ENCODE results near the gene TNIP3. TPM values are rescaled to one million over a fixed set of nuclear protein-coding genes. Genes with fewer than 3 reads are reported as not detected.

TNIP3 gene
- total and polyA plus RNA-seq, 9 of the 15 experiments (the other 6 are each of a cell fraction or from before 2014, with no cell fraction given) = 0.14 TPM; not detected in 8

GRCh38 chr4:121192013-121192412, 27.9 kb upstream of the TNIP3 start:
- H3K36me3 ChIP-seq (ENCODE audit: control insufficient read depth, insufficient read depth, low read length) = no peaks in the 10 kb centered on the region
- no peak overlapping the region for H3K4me2 ChIP-seq (ENCODE audit: insufficient read depth, low read length)
- no peaks in the 10 kb centered on the region for H3K9me1 ChIP-seq (ENCODE audit: control insufficient read depth, insufficient read depth, low read length)
- no peak for TF ChIP-seq HMG20B (CRISPR knock-in tag; IDR thresholded peaks at IDR 0.05)
- H3K79me2 ChIP-seq (ENCODE audit: control insufficient read depth, insufficient read depth, low read length) = no peaks in the 10 kb centered on the region
- BruUV-seq (replicated peaks) = no TSS peak
- no peaks in the 10 kb centered on the region for H4K20me1 ChIP-seq (replicated peaks; ENCODE audit: control insufficient read depth, insufficient read depth, low read length)
- ChIA-PET POLR2A (no interaction called here), CTCF (ENCODE audit: low intra/inter-chr PET ratio) (interaction anchor here (1.2 to 1.8 kb wide), 3 partner anchors 60 to 464 kb away, joined by 3 to 7 read pairs (median 5); no protein-coding TSS in a partner anchor)
- H3K9me3 ChIP-seq (replicated peaks; ENCODE audit: control insufficient read depth, insufficient read depth, low read depth, low read length) = no peaks in the 10 kb centered on the region
- no peak for DNase-seq (ENCODE audit: extremely low read depth in 1 of 4, low spot score in 3 of 4)
- no peaks in the 10 kb centered on the region for H3K27me3 ChIP-seq (ENCODE audit: control insufficient read depth in 2 of 2, insufficient read depth in 2 of 2, low read length in 2 of 2)
- in situ Hi-C loops (cut with MboI) = no loop called here
- H3K4me3 ChIP-seq = no peak overlapping the region
- intact Hi-C loops (cut with micrococcal nuclease) = loop anchor here (2.0 to 5.0 kb wide), 4 partner anchors 61 to 545 kb away; no protein-coding TSS in a partner anchor
- H3K4me1 ChIP-seq (replicated peaks in 1 of 2; ENCODE audit: control insufficient read depth in 2 of 2, insufficient read depth in 2 of 2, low read length in 2 of 2) = no peaks in the 10 kb centered on the region
- 8% methylated on average over 11 of the region's 11 CpGs for WGBS (ENCODE audit: insufficient coverage, low coverage, missing lambda C conversion rate)
- ATAC-seq = no peak
- H3K27ac ChIP-seq (ENCODE audit: extremely low read depth, low read depth, low read length) = no peak overlapping the region
- H3K9ac ChIP-seq (ENCODE audit: insufficient read depth in 1 of 2, low read depth in 2 of 2, low read length in 2 of 2) = no peak overlapping the region
- peak overlapping the region; percentile 34 for H2AFZ ChIP-seq (ENCODE audit: low read depth, low read length)
- no peak for FAIRE-seq

- H3K27me3 ChIP-seq (ENCODE audit: control insufficient read depth in 2 of 2, insufficient read depth in 2 of 2, low read length in 2 of 2) = no peaks in the 10 kb centered on the region
- BruUV-seq (replicated peaks) = no TSS peak
- ATAC-seq (no peak), DNase-seq (ENCODE audit: extremely low read depth in 1 of 4, low spot score in 3 of 4) (no peak), FAIRE-seq (no peak)
- no peaks in the 10 kb centered on the region for H3K4me1 ChIP-seq (replicated peaks in 1 of 2; ENCODE audit: control insufficient read depth in 2 of 2, insufficient read depth in 2 of 2, low read length in 2 of 2)
- ChIA-PET CTCF (ENCODE audit: low intra/inter-chr PET ratio) (interaction anchor here (1.8 kb wide), 1 partner anchor 116 kb away, joined by 5 read pairs; no protein-coding TSS in a partner anchor), POLR2A (no interaction called here)
- intact Hi-C loops (cut with micrococcal nuclease) (loop anchor here (5.0 kb wide), 2 partner anchors 466 to 546 kb away; no protein-coding TSS in a partner anchor), in situ Hi-C loops (cut with MboI) (no loop called here)
- TF ChIP-seq ZNF830 (CRISPR knock-in tag; IDR thresholded peaks at IDR 0.05) (no peak), GABPB2 (CRISPR knock-in tag; conservative IDR thresholded peaks at IDR 0.05) (no peak), POU5F1 (IDR thresholded peaks at IDR 0.05; ENCODE audit: borderline replicate concordance, low read depth, low read length, partially characterized antibody) (no peak)
- no peak overlapping the region for H2AFZ ChIP-seq (ENCODE audit: low read depth, low read length)
- H3K79me2 ChIP-seq (ENCODE audit: control insufficient read depth, insufficient read depth, low read length) = no peaks in the 10 kb centered on the region
- no peaks in the 10 kb centered on the region for H3K9me3 ChIP-seq (replicated peaks; ENCODE audit: control insufficient read depth, insufficient read depth, low read depth, low read length)
- WGBS (ENCODE audit: insufficient coverage, low coverage, missing lambda C conversion rate) = 0% methylated on average over 1 of the region's 1 CpG
- H3K4me2 ChIP-seq (ENCODE audit: insufficient read depth, low read length) = no peak overlapping the region
- H3K36me3 ChIP-seq (ENCODE audit: control insufficient read depth, insufficient read depth, low read length) = no peaks in the 10 kb centered on the region
- H3K4me3 ChIP-seq = no peak overlapping the region
- H3K9me1 ChIP-seq (ENCODE audit: control insufficient read depth, insufficient read depth, low read length) = no peaks in the 10 kb centered on the region
- no peaks in the 10 kb centered on the region for H4K20me1 ChIP-seq (replicated peaks; ENCODE audit: control insufficient read depth, insufficient read depth, low read length)
- no peak overlapping the region for H3K9ac ChIP-seq (ENCODE audit: insufficient read depth in 1 of 2, low read depth in 2 of 2, low read length in 2 of 2)
- H3K27ac ChIP-seq (ENCODE audit: extremely low read depth, low read depth, low read length) = no peak overlapping the region
These were observed 27.2 kb upstream of the TNIP3 start for GRCh38 chr4:121191361-121191760.

Data from K562 (cell line).